Measurements from ENCODE around the gene TRIM26. TPM values are rescaled to one million over a fixed set of nuclear protein-coding genes. Genes with fewer than 3 reads are reported as not detected.

Gene TRIM26
- polyA plus RNA-seq, 1 experiment: 41.8 TPM

GRCh38 chr6:30160008-30160784, 53.0 kb downstream of the TRIM26 start:
- Histone ChIP-seq H3K27me3 (ENCODE audit: control insufficient read depth, insufficient read depth, low read length) (peaks cover 9% of the 10 kb centered on the region), H3K36me3 (ENCODE audit: control insufficient read depth, insufficient read depth, low read length) (no peaks in the 10 kb centered on the region), H3K4me3 (ENCODE audit: low read depth, low read length) (no peak overlapping the region)
- ChIA-PET POLR2A (no interaction called here), CTCF (interaction anchor here (0.8 kb wide), 1 partner anchor 29 kb away, joined by 3 read pairs; no protein-coding TSS in a partner anchor)
- DNase-seq (ENCODE audit: low read depth): no peak
- TF ChIP-seq CTCF (IDR thresholded peaks at IDR 0.05; ENCODE audit: insufficient read depth, low read depth, low read length): no peak

- peaks cover 4% of the 10 kb centered on the region; the same call in 1 of the 2 replicates for H3K27me3 ChIP-seq (ENCODE audit: control insufficient read depth, insufficient read depth, low read length)
- no peaks in the 10 kb centered on the region for H3K36me3 ChIP-seq (ENCODE audit: control insufficient read depth, insufficient read depth, low read length)
- TF ChIP-seq CTCF (IDR thresholded peaks at IDR 0.05; ENCODE audit: insufficient read depth, low read depth, low read length): no peak
- H3K4me3 ChIP-seq (ENCODE audit: low read depth, low read length): no peak overlapping the region
- no peak for DNase-seq (ENCODE audit: low read depth)
- ChIA-PET CTCF (no interaction called here), POLR2A (no interaction called here)
Observed at GRCh38 chr6:30158475-30159040, 54.6 kb downstream of the TRIM26 start.

GRCh38 chr6:30157999-30158398, 55.2 kb downstream of the TRIM26 start:
- no peak for DNase-seq (ENCODE audit: low read depth)
- peaks cover 4% of the 10 kb centered on the region; the same call in 1 of the 2 replicates for H3K27me3 ChIP-seq (ENCODE audit: control insufficient read depth, insufficient read depth, low read length)
- H3K36me3 ChIP-seq (ENCODE audit: control insufficient read depth, insufficient read depth, low read length): no peaks in the 10 kb centered on the region
- TF ChIP-seq CTCF (IDR thresholded peaks at IDR 0.05; ENCODE audit: insufficient read depth, low read depth, low read length): no peak
- CTCF ChIA-PET: no interaction called here
- POLR2A ChIA-PET: no interaction called here
- no peak overlapping the region for H3K4me3 ChIP-seq (ENCODE audit: low read depth, low read length)

GRCh38 chr6:30157581-30157980, 55.6 kb downstream of the TRIM26 start:
- ChIA-PET CTCF (no interaction called here), POLR2A (no interaction called here)
- Histone ChIP-seq H3K4me3 (ENCODE audit: low read depth, low read length) (no peak overlapping the region), H3K36me3 (ENCODE audit: control insufficient read depth, insufficient read depth, low read length) (no peaks in the 10 kb centered on the region), H3K27me3 (ENCODE audit: control insufficient read depth, insufficient read depth, low read length) (peaks cover 4% of the 10 kb centered on the region; the same call in 1 of the 2 replicates)
- TF ChIP-seq CTCF (IDR thresholded peaks at IDR 0.05; ENCODE audit: insufficient read depth, low read depth, low read length): no peak
- no peak for DNase-seq (ENCODE audit: low read depth)

GRCh38 chr6:30156774-30157173, 56.4 kb downstream of the TRIM26 start:
- peaks cover 4% of the 10 kb centered on the region; the same call in 1 of the 2 replicates for H3K27me3 ChIP-seq (ENCODE audit: control insufficient read depth, insufficient read depth, low read length)
- no peak for DNase-seq (ENCODE audit: low read depth)
- CTCF ChIA-PET: no interaction called here
- no peaks in the 10 kb centered on the region for H3K36me3 ChIP-seq (ENCODE audit: control insufficient read depth, insufficient read depth, low read length)
- no peak overlapping the region for H3K4me3 ChIP-seq (ENCODE audit: low read depth, low read length)
- POLR2A ChIA-PET: no interaction called here
- no peak for TF ChIP-seq CTCF (IDR thresholded peaks at IDR 0.05; ENCODE audit: insufficient read depth, low read depth, low read length)
